ENCODE measurements around the gene C17orf50. TPM values are rescaled to one million over a fixed set of nuclear protein-coding genes. Genes with fewer than 3 reads are reported as not detected.

C17orf50 gene
- total and polyA plus RNA-seq, 4 donors, result not detected

GRCh38 chr17:35725058-35725457, 35.6 kb upstream of the C17orf50 start:
- Histone ChIP-seq H3K9me3 (ENCODE audit: control insufficient read depth, low read length) (no peaks in the 10 kb centered on the region), H3K4me3 (ENCODE audit: low read length in 2 of 2) (no peak overlapping the region), H3K27ac (ENCODE audit: low read depth in 1 of 2, low read length in 2 of 2) (no peak overlapping the region), H3K4me1 (ENCODE audit: control insufficient read depth in 1 of 2, insufficient read depth in 2 of 2, low read length in 2 of 2) (no peaks in the 10 kb centered on the region), H3K36me3 (ENCODE audit: control insufficient read depth in 1 of 2, insufficient read depth in 2 of 2, low read length in 1 of 2) (peaks cover 5% of the 10 kb centered on the region in 2 donors), H3K27me3 (ENCODE audit: control insufficient read depth in 1 of 2, insufficient read depth in 2 of 2, low read length in 1 of 2) (no peaks in the 10 kb centered on the region)
- no peak for ATAC-seq (ENCODE audit: low FRiP score)
- no peak for DNase-seq
- WGBS, 2 donors, result 85 to 86% methylated on average over 4 of the region's 4 CpGs
- intact Hi-C loops (cut with DNase I), result no loop called here

DNA sequence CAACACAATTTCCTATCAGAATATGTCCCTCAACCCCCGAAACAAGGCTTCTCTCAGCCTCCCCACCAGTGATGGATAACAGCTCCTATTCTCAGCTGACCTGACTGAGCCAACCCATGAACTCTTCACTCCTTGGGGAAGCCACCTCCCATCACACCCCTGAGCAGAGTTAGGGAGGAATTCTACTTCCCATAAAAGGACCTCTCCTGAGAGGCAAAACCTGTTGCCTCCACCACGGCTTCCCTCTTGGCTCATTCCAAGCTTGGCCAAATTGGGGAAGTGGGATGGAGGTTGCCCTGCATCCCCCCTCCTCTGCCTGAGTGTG, 34.9 kb upstream of the C17orf50 start:
- DNase-seq, result no peak
- Histone ChIP-seq H3K27me3 (ENCODE audit: control insufficient read depth in 1 of 2, insufficient read depth in 2 of 2, low read length in 1 of 2) (no peaks in the 10 kb centered on the region), H3K4me3 (ENCODE audit: low read length in 2 of 2) (no peak overlapping the region), H3K4me1 (ENCODE audit: control insufficient read depth in 1 of 2, insufficient read depth in 2 of 2, low read length in 2 of 2) (no peaks in the 10 kb centered on the region), H3K36me3 (ENCODE audit: control insufficient read depth in 1 of 2, insufficient read depth in 2 of 2, low read length in 1 of 2) (peaks cover 5% of the 10 kb centered on the region in 2 donors), H3K9me3 (ENCODE audit: control insufficient read depth, low read length) (no peaks in the 10 kb centered on the region), H3K27ac (ENCODE audit: low read depth in 1 of 2, low read length in 2 of 2) (no peak overlapping the region)
- 79 to 86% methylated on average over 2 of the region's 2 CpGs for whole genome bisulfite sequencing, 2 donors
- no peak for ATAC-seq (ENCODE audit: low FRiP score)
- intact Hi-C loops (cut with DNase I), result no loop called here

DNA sequence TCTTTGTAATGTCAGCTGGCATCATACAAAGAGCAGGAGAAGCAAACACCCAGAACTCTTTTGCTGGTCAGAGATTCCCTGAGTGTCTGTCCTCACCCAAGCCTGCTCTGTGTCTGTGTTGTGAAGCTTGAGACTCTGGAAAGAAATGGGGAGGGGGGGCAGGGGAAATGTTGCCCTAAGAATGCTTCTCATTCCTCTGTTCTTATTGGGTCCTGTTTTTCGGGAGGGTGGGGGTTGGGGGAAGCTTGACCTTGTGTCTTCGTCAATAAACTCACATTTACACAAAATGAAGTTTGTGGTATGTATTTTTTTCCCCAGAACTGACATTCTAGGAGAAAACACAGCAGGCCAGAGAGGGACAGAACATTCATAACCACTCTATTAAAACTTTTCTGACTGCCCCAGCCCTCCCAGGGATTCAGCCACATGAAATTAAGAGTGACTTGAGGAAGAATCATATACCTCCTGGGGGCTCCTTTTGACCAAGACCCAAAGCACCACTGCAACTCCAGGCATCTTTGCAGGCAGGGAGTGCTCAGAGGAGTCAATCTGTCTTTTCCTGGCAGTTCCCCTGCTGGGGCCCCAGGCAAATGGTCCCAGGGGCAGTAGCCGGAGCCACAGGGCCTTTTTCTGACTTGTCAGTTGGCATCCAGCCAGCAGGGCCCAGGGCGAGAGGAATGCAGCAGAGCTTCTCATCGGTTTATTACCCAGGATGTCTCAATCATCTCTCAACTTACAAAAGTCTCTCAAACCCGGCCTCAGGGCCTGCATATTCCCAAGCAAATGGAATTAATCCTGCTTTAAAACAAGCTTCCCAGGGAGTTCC, 34.3 kb upstream of the C17orf50 start:
- Histone ChIP-seq H3K4me3 (ENCODE audit: low read length in 2 of 2) (no peak overlapping the region), H3K27me3 (ENCODE audit: control insufficient read depth in 1 of 2, insufficient read depth in 2 of 2, low read length in 1 of 2) (no peaks in the 10 kb centered on the region), H3K4me1 (ENCODE audit: control insufficient read depth in 1 of 2, insufficient read depth in 2 of 2, low read length in 2 of 2) (no peaks in the 10 kb centered on the region), H3K36me3 (ENCODE audit: control insufficient read depth in 1 of 2, insufficient read depth in 2 of 2, low read length in 1 of 2) (peaks cover 5% of the 10 kb centered on the region in 2 donors), H3K27ac (ENCODE audit: low read depth in 1 of 2, low read length in 2 of 2) (no peak overlapping the region), H3K9me3 (ENCODE audit: control insufficient read depth, low read length) (no peaks in the 10 kb centered on the region)
- no peak for ATAC-seq (ENCODE audit: low FRiP score)
- 24 to 30% methylated on average over 6 of the region's 6 CpGs for WGBS, 2 donors
- DNase-seq, result peak; percentile 77 to 85
- intact Hi-C loops (cut with DNase I), result no loop called here

DNA sequence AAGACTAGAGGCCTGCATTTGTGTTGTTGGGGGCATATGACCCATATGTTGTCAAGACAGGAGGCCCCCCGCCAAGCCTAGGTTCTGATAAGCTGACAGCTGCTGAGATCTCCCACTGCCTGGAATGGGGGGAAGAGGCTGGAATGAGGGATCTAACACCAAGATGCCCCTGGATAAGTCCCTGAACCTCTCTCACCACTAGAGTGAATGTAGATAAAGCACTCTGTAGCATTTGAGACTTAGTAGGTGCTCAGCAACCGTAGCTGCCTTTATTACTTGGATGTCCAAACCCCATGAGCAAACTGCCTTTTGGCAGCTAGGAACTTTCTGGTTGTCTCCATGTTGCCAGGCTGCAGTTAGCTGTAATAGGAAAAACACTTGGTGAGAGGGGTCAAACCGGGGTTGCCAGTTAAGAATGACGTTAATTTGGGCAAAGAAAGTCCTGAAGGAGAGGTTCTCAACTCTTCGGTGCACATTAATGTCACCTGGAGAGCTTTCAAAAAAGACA, 33.7 kb upstream of the C17orf50 start:
- Histone ChIP-seq H3K36me3 (ENCODE audit: control insufficient read depth in 1 of 2, insufficient read depth in 2 of 2, low read length in 1 of 2) (peaks cover 5% of the 10 kb centered on the region in 2 donors), H3K27ac (ENCODE audit: low read depth in 1 of 2, low read length in 2 of 2) (no peak overlapping the region), H3K4me1 (ENCODE audit: control insufficient read depth in 1 of 2, insufficient read depth in 2 of 2, low read length in 2 of 2) (no peaks in the 10 kb centered on the region), H3K27me3 (ENCODE audit: control insufficient read depth in 1 of 2, insufficient read depth in 2 of 2, low read length in 1 of 2) (no peaks in the 10 kb centered on the region), H3K9me3 (ENCODE audit: control insufficient read depth, low read length) (no peaks in the 10 kb centered on the region), H3K4me3 (ENCODE audit: low read length in 2 of 2) (no peak overlapping the region)
- ATAC-seq (ENCODE audit: low FRiP score) (no peak), DNase-seq (no peak)
- intact Hi-C loops (cut with DNase I), result no loop called here
- WGBS, 2 donors, result 34 to 40% methylated on average over 5 of the region's 5 CpGs

- DNase-seq (no peak), ATAC-seq (ENCODE audit: low FRiP score) (no peak)
- Histone ChIP-seq H3K27me3 (ENCODE audit: control insufficient read depth in 1 of 2, insufficient read depth in 2 of 2, low read length in 1 of 2) (no peaks in the 10 kb centered on the region), H3K27ac (ENCODE audit: low read depth in 1 of 2, low read length in 2 of 2) (no peak overlapping the region), H3K9me3 (ENCODE audit: control insufficient read depth, low read length) (no peaks in the 10 kb centered on the region), H3K4me1 (ENCODE audit: control insufficient read depth in 1 of 2, insufficient read depth in 2 of 2, low read length in 2 of 2) (no peaks in the 10 kb centered on the region), H3K36me3 (ENCODE audit: control insufficient read depth in 1 of 2, insufficient read depth in 2 of 2, low read length in 1 of 2) (peaks cover 5% of the 10 kb centered on the region in 2 donors), H3K4me3 (ENCODE audit: low read length in 2 of 2) (no peak overlapping the region)
- WGBS, 2 donors, result 84 to 87% methylated on average over 5 of the region's 5 CpGs
- intact Hi-C loops (cut with DNase I), result no loop called here
Measured at GRCh38 chr17:35727635-35728034, 33.1 kb upstream of the C17orf50 start.

- no peak for DNase-seq
- H3K4me3 ChIP-seq (ENCODE audit: low read length in 2 of 2), result no peak overlapping the region
- no peaks in the 10 kb centered on the region for H3K9me3 ChIP-seq (ENCODE audit: control insufficient read depth, low read length)
- no peak for ATAC-seq (ENCODE audit: low FRiP score)
- H3K36me3 ChIP-seq (ENCODE audit: control insufficient read depth in 1 of 2, insufficient read depth in 2 of 2, low read length in 1 of 2), result peaks cover 5% of the 10 kb centered on the region in 2 donors
- WGBS, 2 donors, result 82 to 90% methylated on average over 3 of the region's 3 CpGs
- H3K27ac ChIP-seq (ENCODE audit: low read depth in 1 of 2, low read length in 2 of 2), result no peak overlapping the region
- H3K4me1 ChIP-seq (ENCODE audit: control insufficient read depth in 1 of 2, insufficient read depth in 2 of 2, low read length in 2 of 2), result no peaks in the 10 kb centered on the region
- intact Hi-C loops (cut with DNase I), result no loop called here
- H3K27me3 ChIP-seq (ENCODE audit: control insufficient read depth in 1 of 2, insufficient read depth in 2 of 2, low read length in 1 of 2), result no peaks in the 10 kb centered on the region
Measured at GRCh38 chr17:35728551-35728950, 32.1 kb upstream of the C17orf50 start.

DNA sequence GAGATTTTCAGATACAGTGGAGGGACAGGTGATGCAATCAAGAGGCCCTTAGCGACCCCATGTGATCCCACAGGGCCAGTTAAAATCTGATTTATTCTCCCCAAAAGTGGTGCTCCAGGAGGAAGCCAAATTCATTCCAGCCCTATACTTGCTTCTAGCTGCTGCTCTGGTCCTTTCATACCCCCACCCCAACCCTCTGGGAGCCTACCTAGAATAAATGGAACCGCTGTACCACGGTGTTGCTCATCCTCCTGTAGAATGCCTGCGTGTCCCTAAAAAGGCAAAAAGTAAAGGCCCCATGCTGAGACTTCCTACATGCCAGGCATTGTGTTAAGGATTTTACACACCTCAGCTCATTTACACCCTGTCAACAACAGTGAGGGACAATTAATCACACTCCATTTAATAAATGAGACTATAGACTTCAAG, 31.3 kb upstream of the C17orf50 start:
- intact Hi-C loops (cut with DNase I), result no loop called here
- Histone ChIP-seq H3K9me3 (ENCODE audit: control insufficient read depth, low read length) (no peaks in the 10 kb centered on the region), H3K27ac (ENCODE audit: low read depth in 1 of 2, low read length in 2 of 2) (no peak overlapping the region), H3K27me3 (ENCODE audit: control insufficient read depth in 1 of 2, insufficient read depth in 2 of 2, low read length in 1 of 2) (no peaks in the 10 kb centered on the region), H3K36me3 (ENCODE audit: control insufficient read depth in 1 of 2, insufficient read depth in 2 of 2, low read length in 1 of 2) (peaks cover 0 to 3% of the 10 kb centered on the region in 2 donors), H3K4me3 (ENCODE audit: low read length in 2 of 2) (no peak overlapping the region), H3K4me1 (ENCODE audit: control insufficient read depth in 1 of 2, insufficient read depth in 2 of 2, low read length in 2 of 2) (no peaks in the 10 kb centered on the region)
- WGBS, 2 donors, result 77 to 81% methylated on average over 4 of the region's 4 CpGs
- ATAC-seq (ENCODE audit: low FRiP score) (no peak), DNase-seq (no peak)

DNA sequence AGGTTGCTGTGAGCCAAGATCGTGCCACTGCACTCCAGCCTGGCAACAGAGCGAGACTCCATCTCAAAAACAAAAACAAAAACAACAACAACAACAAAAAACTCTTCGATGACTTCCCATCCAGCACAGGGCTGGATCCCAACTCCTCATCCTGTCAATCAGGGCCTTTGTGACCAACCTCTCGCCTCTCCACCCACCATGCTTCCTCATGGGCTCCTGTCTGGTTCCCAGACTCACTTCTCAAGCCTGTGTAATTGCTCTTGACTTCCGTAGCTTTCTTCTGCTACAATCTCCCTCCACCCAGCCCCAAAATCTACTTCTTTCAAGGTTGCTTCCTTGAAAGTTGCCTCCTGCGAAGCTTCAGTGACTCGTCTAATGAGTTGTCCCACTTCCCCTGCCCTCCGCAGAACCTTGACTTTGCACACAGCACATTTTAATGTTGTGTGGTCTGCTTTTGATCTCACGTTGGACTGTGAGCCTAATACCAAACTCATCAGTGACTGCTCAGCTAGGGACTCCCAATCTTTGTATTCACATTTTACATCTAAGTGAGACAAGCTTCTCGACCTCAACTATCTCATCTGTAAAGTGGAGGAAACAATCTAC, 30.2 kb upstream of the C17orf50 start:
- ATAC-seq (ENCODE audit: low FRiP score) (no peak), DNase-seq (no peak)
- H3K27ac ChIP-seq (ENCODE audit: low read depth in 1 of 2, low read length in 2 of 2), result no peak overlapping the region
- WGBS, 2 donors, result 84 to 85% methylated on average over 10 of the region's 10 CpGs
- no peaks in the 10 kb centered on the region for H3K9me3 ChIP-seq (ENCODE audit: control insufficient read depth, low read length)
- no peak overlapping the region for H3K4me3 ChIP-seq (ENCODE audit: low read length in 2 of 2)
- no peaks in the 10 kb centered on the region for H3K4me1 ChIP-seq (ENCODE audit: control insufficient read depth in 1 of 2, insufficient read depth in 2 of 2, low read length in 2 of 2)
- no peaks in the 10 kb centered on the region for H3K36me3 ChIP-seq (ENCODE audit: control insufficient read depth in 1 of 2, insufficient read depth in 2 of 2, low read length in 1 of 2)
- intact Hi-C loops (cut with DNase I), result loop anchor here in 1 of 2 donors (5.0 kb wide), 1 partner anchor 58 kb away; no protein-coding TSS in a partner anchor
- no peaks in the 10 kb centered on the region for H3K27me3 ChIP-seq (ENCODE audit: control insufficient read depth in 1 of 2, insufficient read depth in 2 of 2, low read length in 1 of 2)

Measured in aorta (tissue), 5 donors.